Transverse colon (tissue), 4 donors: ENCODE results near the gene TSPO2.

Experiments
- EP300 ChIP-seq: sonication (generic); formaldehyde crosslinking; IDR thresholded peaks from one replicate; pipeline ENCODE4 v1.6.1; 2017; ENCODE audit warnings: antibody characterized with exemption, low read depth
- POLR2AphosphoS5 ChIP-seq, 3 donors: sonication (generic); formaldehyde crosslinking; IDR thresholded peaks; one replicate each; pipeline ENCODE4 v1.6.1; 2016; ENCODE audit warnings: antibody characterized with exemption in 3 of 3
- TF ChIP-seq, protein P1 (sequence below), 5 experiments: fragments of 200-600 bp in 3 of 5; fragments of 450-650 bp in 2 of 5; sonication (generic) in 3 of 5; IDR thresholded peaks; 1 replicate in 2 of 5; 2 replicates in 3 of 5; pipeline ENCODE4 v1.5.1; 2016 to 2017; ENCODE audit warnings: antibody characterized with exemption in 5 of 5, inconsistent platforms in 3 of 5, mild to moderate bottlenecking in 2 of 5, moderate library complexity in 1 of 5

DNA sequence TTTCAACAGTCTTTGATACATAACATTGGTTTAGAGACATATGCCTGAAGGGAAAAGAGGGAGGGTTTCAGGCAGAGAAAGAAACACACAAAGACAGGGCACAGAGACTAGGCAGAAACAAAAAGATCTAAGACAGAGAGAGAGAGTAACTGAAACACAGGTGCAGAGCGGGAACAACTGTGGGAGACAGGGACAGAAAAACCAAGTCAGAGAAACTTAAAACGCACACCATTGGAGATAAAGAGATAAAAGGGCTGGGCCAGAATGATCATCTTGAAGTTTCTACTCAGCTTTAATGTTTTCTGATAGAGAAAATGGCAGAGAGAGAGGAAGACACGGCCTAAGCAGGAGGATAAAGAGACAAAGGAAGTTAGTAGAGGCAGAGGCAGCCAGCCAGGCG lies 15.0 kb upstream of the TSPO2 start:
- TF ChIP-seq, protein P1, sequence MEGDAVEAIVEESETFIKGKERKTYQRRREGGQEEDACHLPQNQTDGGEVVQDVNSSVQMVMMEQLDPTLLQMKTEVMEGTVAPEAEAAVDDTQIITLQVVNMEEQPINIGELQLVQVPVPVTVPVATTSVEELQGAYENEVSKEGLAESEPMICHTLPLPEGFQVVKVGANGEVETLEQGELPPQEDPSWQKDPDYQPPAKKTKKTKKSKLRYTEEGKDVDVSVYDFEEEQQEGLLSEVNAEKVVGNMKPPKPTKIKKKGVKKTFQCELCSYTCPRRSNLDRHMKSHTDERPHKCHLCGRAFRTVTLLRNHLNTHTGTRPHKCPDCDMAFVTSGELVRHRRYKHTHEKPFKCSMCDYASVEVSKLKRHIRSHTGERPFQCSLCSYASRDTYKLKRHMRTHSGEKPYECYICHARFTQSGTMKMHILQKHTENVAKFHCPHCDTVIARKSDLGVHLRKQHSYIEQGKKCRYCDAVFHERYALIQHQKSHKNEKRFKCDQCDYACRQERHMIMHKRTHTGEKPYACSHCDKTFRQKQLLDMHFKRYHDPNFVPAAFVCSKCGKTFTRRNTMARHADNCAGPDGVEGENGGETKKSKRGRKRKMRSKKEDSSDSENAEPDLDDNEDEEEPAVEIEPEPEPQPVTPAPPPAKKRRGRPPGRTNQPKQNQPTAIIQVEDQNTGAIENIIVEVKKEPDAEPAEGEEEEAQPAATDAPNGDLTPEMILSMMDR (IDR thresholded peaks at IDR 0.05), result no peak
- TF ChIP-seq EP300, result no peak
- no peak for TF ChIP-seq POLR2AphosphoS5 (IDR thresholded peaks at IDR 0.05)
